HepG2 (cell line): ENCODE results near the gene EPHA2.
"Not testable (repeated sequence)": the region's sequence is repeated elsewhere in the genome, so short reads cannot be mapped to it uniquely, and the experiment has no call there.

Experiments
- CTCF ChIP-seq: sonication (generic); formaldehyde crosslinking; IDR thresholded peaks from 2 replicates; pipeline ENCODE4 v1.5.0; 2020; ENCODE audit warnings: mild to moderate bottlenecking, missing genetic modification reagents, moderate library complexity
- FOXJ3 ChIP-seq: sonication (generic); formaldehyde crosslinking; IDR thresholded peaks from 2 replicates; pipeline ENCODE4 v1.4.0; 2020; ENCODE audit warnings: missing genetic modification reagents, mild to moderate bottlenecking, borderline replicate concordance
- MXD1 ChIP-seq: sonication (generic); formaldehyde crosslinking; IDR thresholded peaks from 2 replicates; pipeline ENCODE4 v1.4.0; 2020; ENCODE audit warnings: mild to moderate bottlenecking, missing genetic modification reagents
- NPAS2 ChIP-seq: sonication (generic); formaldehyde crosslinking; IDR thresholded peaks from 2 replicates; pipeline ENCODE4 v1.8.0; 2022; ENCODE audit warnings: mild to moderate bottlenecking, missing genetic modification reagents, borderline replicate concordance
- POLR2A ChIP-seq, 2 experiments: IDR thresholded peaks; 2 replicates each; pipeline ENCODE4 v1.6.1; 2011; ENCODE audit warnings: low read depth in 2 of 2, low read length in 2 of 2, mild to moderate bottlenecking in 1 of 2, moderate library complexity in 1 of 2; ENCODE audit not compliant: insufficient read depth in 1 of 2
- ZNF143 ChIP-seq: sonication (generic); formaldehyde crosslinking; IDR thresholded peaks from 2 replicates; pipeline ENCODE4 v1.4.0; 2020; ENCODE audit warnings: missing genetic modification reagents

GRCh38 chr1:16107039-16107438 lies 48.8 kb downstream of the EPHA2 start:
- TF ChIP-seq POLR2A (IDR thresholded peaks at IDR 0.05; ENCODE audit: insufficient read depth in 1 of 2, low read depth in 2 of 2, low read length in 2 of 2); ZNF143 (CRISPR knock-in tag); CTCF (CRISPR knock-in tag); MXD1 (CRISPR knock-in tag); FOXJ3 (CRISPR knock-in tag); NPAS2 (CRISPR knock-in tag): not testable (repeated sequence)
